ENCODE results near the gene STAT5A. TPM values are rescaled to one million over a fixed set of nuclear protein-coding genes. Genes with fewer than 3 reads are reported as not detected.
"Not testable (repeated sequence)": the region's sequence is repeated elsewhere in the genome, so short reads cannot be mapped to it uniquely, and the experiment has no call there.

Gene STAT5A
- total RNA-seq, 1 donor from 2014 or later = 42.0 TPM

- no peak for TF ChIP-seq CTCF (IDR thresholded peaks at IDR 0.05)
- no peaks in the 10 kb centered on the region for H3K36me3 ChIP-seq
- ATAC-seq (no peak), DNase-seq (no peak)
- H3K4me3 ChIP-seq = no peak overlapping the region
- no peaks in the 10 kb centered on the region for H3K27me3 ChIP-seq
- no peaks in the 10 kb centered on the region for H3K9me3 ChIP-seq
- intact Hi-C loops (cut with DNase I) = no loop called here
- H3K4me1 ChIP-seq = peaks cover 36% of the 10 kb centered on the region
- no peak overlapping the region for H3K27ac ChIP-seq
Measured at GRCh38 chr17:42252597-42253550, 35.4 kb upstream of the STAT5A start.

DNA sequence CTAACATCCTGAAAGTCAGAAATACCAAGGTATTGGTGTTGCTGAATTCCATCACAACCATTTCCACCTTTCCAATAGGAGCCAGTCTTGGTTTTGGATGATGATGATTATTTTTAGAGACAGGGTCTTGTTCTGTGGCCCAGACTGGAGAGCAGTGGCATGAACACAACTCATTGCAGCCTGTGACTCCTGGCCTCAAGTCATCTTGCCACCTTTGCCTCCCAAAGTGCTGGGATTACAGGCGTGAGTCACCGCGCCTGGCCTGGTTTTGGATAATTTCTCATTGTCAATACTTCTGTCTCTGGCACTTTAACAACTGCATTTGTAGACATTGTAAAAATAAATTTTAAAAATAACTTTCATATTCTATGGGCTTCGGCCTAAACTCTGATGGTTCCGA is 34.7 kb upstream of the STAT5A start:
- no peak overlapping the region for H3K27ac ChIP-seq
- no peaks in the 10 kb centered on the region for H3K36me3 ChIP-seq
- H3K4me3 ChIP-seq = no peak overlapping the region
- ATAC-seq (no peak), DNase-seq (no peak)
- peaks cover 32% of the 10 kb centered on the region for H3K4me1 ChIP-seq
- H3K27me3 ChIP-seq = no peaks in the 10 kb centered on the region
- no peaks in the 10 kb centered on the region for H3K9me3 ChIP-seq
- no peak for TF ChIP-seq CTCF (IDR thresholded peaks at IDR 0.05)
- intact Hi-C loops (cut with DNase I) = no loop called here

DNA sequence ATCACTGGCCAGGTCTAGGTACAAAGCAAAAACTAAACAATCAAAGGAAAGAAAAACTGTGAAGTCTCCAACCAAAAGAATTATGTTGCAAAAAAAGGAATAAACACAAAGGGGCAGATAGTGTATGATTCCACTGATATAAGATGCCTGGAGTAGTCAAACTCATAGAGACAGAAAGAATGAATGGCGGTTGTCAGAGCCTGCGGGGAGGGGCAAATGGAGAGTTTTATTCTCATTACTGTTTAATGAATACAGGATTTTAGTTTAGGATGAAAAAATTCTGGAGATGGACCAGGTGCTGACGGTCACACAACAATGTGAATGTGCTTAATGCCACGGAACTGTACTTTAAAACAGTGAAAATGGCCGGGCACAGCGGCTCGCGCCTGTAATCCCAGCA is 32.9 kb upstream of the STAT5A start:
- Histone ChIP-seq H3K36me3 (no peaks in the 10 kb centered on the region), H3K27me3 (no peaks in the 10 kb centered on the region), H3K27ac (no peak overlapping the region), H3K4me1 (peaks cover 19% of the 10 kb centered on the region), H3K9me3 (no peaks in the 10 kb centered on the region), H3K4me3 (no peak overlapping the region)
- ATAC-seq (no peak), DNase-seq (no peak)
- intact Hi-C loops (cut with DNase I) = no loop called here
- no peak for TF ChIP-seq CTCF (IDR thresholded peaks at IDR 0.05)

DNA sequence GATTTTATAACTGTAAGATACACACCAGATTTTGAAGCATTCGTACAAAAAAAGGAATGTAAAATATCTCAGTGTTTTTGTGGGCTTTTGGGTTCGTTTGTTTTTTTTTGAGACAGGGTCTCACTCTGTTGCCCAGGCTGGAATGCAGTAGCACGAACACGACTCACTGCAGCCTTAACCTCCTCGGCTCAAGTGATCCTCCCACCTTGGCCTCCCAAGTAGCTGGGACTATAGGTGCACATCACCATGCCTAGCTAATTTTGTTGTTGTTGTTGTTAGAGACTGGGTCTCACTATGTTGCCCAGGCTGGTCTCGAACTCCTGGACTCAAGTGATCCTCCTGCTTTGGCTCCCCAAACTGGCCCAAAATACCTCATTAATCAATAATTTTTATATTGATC is 28.0 kb upstream of the STAT5A start:
- intact Hi-C loops (cut with DNase I) = no loop called here

GRCh38 chr17:42264366-42264765 is 23.9 kb upstream of the STAT5A start:
- DNase-seq; H3K36me3 ChIP-seq; ATAC-seq; H3K27ac ChIP-seq; intact Hi-C loops (cut with DNase I); H3K4me1 ChIP-seq; H3K4me3 ChIP-seq; H3K27me3 ChIP-seq; H3K9me3 ChIP-seq: not testable (repeated sequence)

More for the DNA sequence above, 28.0 kb upstream of the STAT5A start:
- H3K27me3 ChIP-seq = no peaks in the 10 kb centered on the region
- ATAC-seq = no peak
- TF ChIP-seq CTCF (IDR thresholded peaks at IDR 0.05) = no peak
- no peaks in the 10 kb centered on the region for H3K36me3 ChIP-seq
- no peaks in the 10 kb centered on the region for H3K9me3 ChIP-seq
- no peak for DNase-seq
- H3K4me1 ChIP-seq = no peaks in the 10 kb centered on the region
- H3K27ac ChIP-seq = no peak overlapping the region
- no peak overlapping the region for H3K4me3 ChIP-seq

DNA sequence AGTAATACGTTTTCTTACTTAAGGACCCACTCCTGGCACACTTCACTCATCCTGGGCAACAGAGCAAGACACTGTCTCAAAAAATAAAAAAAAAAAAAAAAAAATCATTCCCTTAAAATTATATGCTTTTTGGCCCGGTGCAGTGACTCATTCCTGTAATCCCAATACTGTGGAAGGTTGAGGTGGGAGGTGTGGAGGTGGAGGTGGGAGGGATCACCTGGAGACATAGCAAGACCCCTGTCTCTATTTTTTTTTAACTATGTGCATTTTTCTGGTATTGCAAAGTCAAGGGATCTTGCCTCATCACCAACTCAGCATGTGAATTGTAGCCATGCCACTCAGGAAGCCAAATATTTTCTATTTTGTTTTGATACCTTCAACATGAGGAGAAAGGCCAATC is 21.8 kb upstream of the STAT5A start:
- Histone ChIP-seq H3K4me1 (peaks cover 7% of the 10 kb centered on the region), H3K27ac (no peak overlapping the region), H3K27me3 (no peaks in the 10 kb centered on the region), H3K4me3 (no peak overlapping the region), H3K36me3 (no peaks in the 10 kb centered on the region), H3K9me3 (no peaks in the 10 kb centered on the region)
- TF ChIP-seq CTCF (IDR thresholded peaks at IDR 0.05) = no peak
- no peak for DNase-seq
- intact Hi-C loops (cut with DNase I) = no loop called here
- no peak for ATAC-seq

Measured in upper lobe of right lung (tissue), 1 donor.